ENCODE data around the gene PAK2.
"Not testable (repeated sequence)": the region's sequence is repeated elsewhere in the genome, so short reads cannot be mapped to it uniquely, and the experiment has no call there.

The PAK2 gene

GRCh38 chr3:196790636-196791035, 51.0 kb downstream of the PAK2 start:
- no peak for DNase-seq

GRCh38 chr3:196792771-196793170, 53.1 kb downstream of the PAK2 start:
- DNase-seq = no peak

GRCh38 chr3:196793246-196793645, 53.6 kb downstream of the PAK2 start:
- no peak for DNase-seq

- no peak for DNase-seq
These were observed 54.8 kb downstream of the PAK2 start for GRCh38 chr3:196794467-196794866.

GRCh38 chr3:196796317-196796716, 56.7 kb downstream of the PAK2 start:
- DNase-seq = no peak

- DNase-seq = no peak
These were observed 61.2 kb downstream of the PAK2 start for GRCh38 chr3:196800742-196801434.

- no peak for DNase-seq
These were observed 64.3 kb downstream of the PAK2 start for GRCh38 chr3:196803891-196804468.

GRCh38 chr3:196804773-196805172, 65.1 kb downstream of the PAK2 start:
- DNase-seq = no peak

- DNase-seq = no peak
These were observed 71.4 kb downstream of the PAK2 start for GRCh38 chr3:196810963-196811581.

GRCh38 chr3:196812853-196813252, 73.2 kb downstream of the PAK2 start:
- no peak for DNase-seq

GRCh38 chr3:196813903-196814302, 74.2 kb downstream of the PAK2 start:
- no peak for DNase-seq

- DNase-seq = no peak
These were observed 82.2 kb downstream of the PAK2 start for GRCh38 chr3:196821806-196822355.

GRCh38 chr3:196829651-196830050, 90.0 kb downstream of the PAK2 start:
- DNase-seq = not testable (repeated sequence)

GRCh38 chr3:196835086-196835485, 95.4 kb downstream of the PAK2 start:
- no peak for DNase-seq

- DNase-seq = not testable (repeated sequence)
These were observed 97.0 kb downstream of the PAK2 start for GRCh38 chr3:196836626-196837025.

- DNase-seq = peak; percentile 89
These were observed 98.3 kb downstream of the PAK2 start for GRCh38 chr3:196837819-196838420.

GRCh38 chr3:196839351-196839750, 99.7 kb downstream of the PAK2 start:
- not testable (repeated sequence) for DNase-seq

- no peak for DNase-seq
These were observed 103.1 kb downstream of the PAK2 start for GRCh38 chr3:196842567-196843434.

- no peak for DNase-seq
These were observed 103.9 kb downstream of the PAK2 start for GRCh38 chr3:196843435-196844110.

GRCh38 chr3:196844235-196845219, 104.9 kb downstream of the PAK2 start:
- not testable (repeated sequence) for DNase-seq

- DNase-seq = not testable (repeated sequence)
These were observed 108.7 kb downstream of the PAK2 start for GRCh38 chr3:196848375-196848774.
